Measurements from ENCODE around the gene CCN2. TPM values are rescaled to one million over a fixed set of nuclear protein-coding genes. Genes with fewer than 3 reads are reported as not detected.
"Not testable (repeated sequence)": the region's sequence is repeated elsewhere in the genome, so short reads cannot be mapped to it uniquely, and the experiment has no call there.

Gene CCN2
- total RNA-seq, 1 donor: under 0.01 TPM

GRCh38 chr6:131936156-131936555 is 15.0 kb downstream of the CCN2 start:
- H3K4me1 ChIP-seq (ENCODE audit: insufficient read depth, low read length): no peaks in the 10 kb centered on the region
- H3K27me3 ChIP-seq (ENCODE audit: insufficient read depth, low read length): no peaks in the 10 kb centered on the region
- H3K9me3 ChIP-seq (ENCODE audit: low read depth, low read length): no peaks in the 10 kb centered on the region
- no peak overlapping the region for H3K4me3 ChIP-seq (ENCODE audit: low read length)

GRCh38 chr6:131931063-131931750 is 20.0 kb downstream of the CCN2 start:
- H3K4me3 ChIP-seq (ENCODE audit: low read length): no peak overlapping the region
- H3K27me3 ChIP-seq (ENCODE audit: insufficient read depth, low read length): no peaks in the 10 kb centered on the region
- H3K9me3 ChIP-seq (ENCODE audit: low read depth, low read length): no peaks in the 10 kb centered on the region
- no peaks in the 10 kb centered on the region for H3K4me1 ChIP-seq (ENCODE audit: insufficient read depth, low read length)

GRCh38 chr6:131929976-131930375 is 21.2 kb downstream of the CCN2 start:
- Histone ChIP-seq H3K9me3 (ENCODE audit: low read depth, low read length) (no peaks in the 10 kb centered on the region), H3K4me1 (ENCODE audit: insufficient read depth, low read length) (no peaks in the 10 kb centered on the region), H3K4me3 (ENCODE audit: low read length) (no peak overlapping the region), H3K27me3 (ENCODE audit: insufficient read depth, low read length) (no peaks in the 10 kb centered on the region)

GRCh38 chr6:131929264-131929663 is 21.9 kb downstream of the CCN2 start:
- Histone ChIP-seq H3K27me3 (ENCODE audit: insufficient read depth, low read length) (no peaks in the 10 kb centered on the region), H3K9me3 (ENCODE audit: low read depth, low read length) (no peaks in the 10 kb centered on the region), H3K4me1 (ENCODE audit: insufficient read depth, low read length) (no peaks in the 10 kb centered on the region), H3K4me3 (ENCODE audit: low read length) (no peak overlapping the region)

- Histone ChIP-seq H3K9me3 (ENCODE audit: low read depth, low read length) (peaks cover 11% of the 10 kb centered on the region), H3K4me1 (ENCODE audit: insufficient read depth, low read length) (no peaks in the 10 kb centered on the region), H3K27me3 (ENCODE audit: insufficient read depth, low read length) (no peaks in the 10 kb centered on the region), H3K4me3 (ENCODE audit: low read length) (no peak overlapping the region)
Observed at GRCh38 chr6:131924881-131925474, 26.2 kb downstream of the CCN2 start.

GRCh38 chr6:131923356-131923755 is 27.8 kb downstream of the CCN2 start:
- Histone ChIP-seq H3K4me3 (ENCODE audit: low read length) (no peak overlapping the region), H3K4me1 (ENCODE audit: insufficient read depth, low read length) (no peaks in the 10 kb centered on the region), H3K27me3 (ENCODE audit: insufficient read depth, low read length) (peaks cover 3% of the 10 kb centered on the region), H3K9me3 (ENCODE audit: low read depth, low read length) (peaks cover 11% of the 10 kb centered on the region)

GRCh38 chr6:131920656-131921055 is 30.5 kb downstream of the CCN2 start:
- Histone ChIP-seq H3K4me1 (ENCODE audit: insufficient read depth, low read length) (peaks cover 6% of the 10 kb centered on the region), H3K4me3 (ENCODE audit: low read length) (no peak overlapping the region), H3K9me3 (ENCODE audit: low read depth, low read length) (peaks cover 11% of the 10 kb centered on the region), H3K27me3 (ENCODE audit: insufficient read depth, low read length) (peaks cover 6% of the 10 kb centered on the region)

GRCh38 chr6:131918650-131919355 is 32.4 kb downstream of the CCN2 start:
- no peak overlapping the region for H3K4me3 ChIP-seq (ENCODE audit: low read length)
- H3K9me3 ChIP-seq (ENCODE audit: low read depth, low read length): peaks cover 7% of the 10 kb centered on the region
- peaks cover 17% of the 10 kb centered on the region for H3K27me3 ChIP-seq (ENCODE audit: insufficient read depth, low read length)
- H3K4me1 ChIP-seq (ENCODE audit: insufficient read depth, low read length): peaks cover 6% of the 10 kb centered on the region

GRCh38 chr6:131917763-131918649 is 33.2 kb downstream of the CCN2 start:
- H3K27me3 ChIP-seq (ENCODE audit: insufficient read depth, low read length): peaks cover 25% of the 10 kb centered on the region
- no peak overlapping the region for H3K4me3 ChIP-seq (ENCODE audit: low read length)
- no peaks in the 10 kb centered on the region for H3K9me3 ChIP-seq (ENCODE audit: low read depth, low read length)
- H3K4me1 ChIP-seq (ENCODE audit: insufficient read depth, low read length): peaks cover 6% of the 10 kb centered on the region

- Histone ChIP-seq H3K4me1 (ENCODE audit: insufficient read depth, low read length) (peaks cover 6% of the 10 kb centered on the region), H3K4me3 (ENCODE audit: low read length) (no peak overlapping the region), H3K9me3 (ENCODE audit: low read depth, low read length) (no peaks in the 10 kb centered on the region), H3K27me3 (ENCODE audit: insufficient read depth, low read length) (peaks cover 32% of the 10 kb centered on the region)
Observed at GRCh38 chr6:131917318-131917717, 33.9 kb downstream of the CCN2 start.

- Histone ChIP-seq H3K4me1 (ENCODE audit: insufficient read depth, low read length) (peaks cover 6% of the 10 kb centered on the region), H3K27me3 (ENCODE audit: insufficient read depth, low read length) (peaks cover 36% of the 10 kb centered on the region), H3K9me3 (ENCODE audit: low read depth, low read length) (no peaks in the 10 kb centered on the region), H3K4me3 (ENCODE audit: low read length) (no peak overlapping the region)
Observed at GRCh38 chr6:131916847-131917246, 34.3 kb downstream of the CCN2 start.

GRCh38 chr6:131916091-131916796 is 34.9 kb downstream of the CCN2 start:
- H3K4me3 ChIP-seq (ENCODE audit: low read length): not testable (repeated sequence)

GRCh38 chr6:131914967-131915751 is 36.0 kb downstream of the CCN2 start:
- Histone ChIP-seq H3K4me1 (ENCODE audit: insufficient read depth, low read length) (peaks cover 6% of the 10 kb centered on the region), H3K9me3 (ENCODE audit: low read depth, low read length) (no peaks in the 10 kb centered on the region), H3K4me3 (ENCODE audit: low read length) (no peak overlapping the region), H3K27me3 (ENCODE audit: insufficient read depth, low read length) (peaks cover 38% of the 10 kb centered on the region)

More at GRCh38 chr6:131916091-131916796, 34.9 kb downstream of the CCN2 start:
- not testable (repeated sequence) for H3K4me1 ChIP-seq (ENCODE audit: insufficient read depth, low read length); H3K9me3 ChIP-seq (ENCODE audit: low read depth, low read length)
- H3K27me3 ChIP-seq (ENCODE audit: insufficient read depth, low read length): peaks cover 38% of the 10 kb centered on the region

- Histone ChIP-seq H3K9me3 (ENCODE audit: low read depth, low read length) (no peaks in the 10 kb centered on the region), H3K27me3 (ENCODE audit: insufficient read depth, low read length) (peaks cover 38% of the 10 kb centered on the region), H3K4me3 (ENCODE audit: low read length) (no peak overlapping the region), H3K4me1 (ENCODE audit: insufficient read depth, low read length) (peaks cover 9% of the 10 kb centered on the region)
Observed at GRCh38 chr6:131914234-131914633, 36.9 kb downstream of the CCN2 start.
